OCI-LY3 (cell line): Measurements from ENCODE around the gene ICOS.
"Not testable (repeated sequence)": the region's sequence is repeated elsewhere in the genome, so short reads cannot be mapped to it uniquely, and the experiment has no call there.

Experiments
- EZH2phosphoT487 ChIP-seq: fragments of 200-600 bp; shearing (Covaris generic); IDR thresholded peaks from 2 replicates; pipeline ENCODE4 v1.6.1; 2018; ENCODE audit warnings: antibody characterized with exemption, mixed run types, low read depth
- TF ChIP-seq, protein P1 (sequence below): fragments of 200-600, 300-600 bp; sonication (generic); IDR thresholded peaks from 2 replicates; pipeline ENCODE4 v1.5.1; 2014; ENCODE audit warnings: antibody characterized with exemption, low read length, low read depth

DNA sequence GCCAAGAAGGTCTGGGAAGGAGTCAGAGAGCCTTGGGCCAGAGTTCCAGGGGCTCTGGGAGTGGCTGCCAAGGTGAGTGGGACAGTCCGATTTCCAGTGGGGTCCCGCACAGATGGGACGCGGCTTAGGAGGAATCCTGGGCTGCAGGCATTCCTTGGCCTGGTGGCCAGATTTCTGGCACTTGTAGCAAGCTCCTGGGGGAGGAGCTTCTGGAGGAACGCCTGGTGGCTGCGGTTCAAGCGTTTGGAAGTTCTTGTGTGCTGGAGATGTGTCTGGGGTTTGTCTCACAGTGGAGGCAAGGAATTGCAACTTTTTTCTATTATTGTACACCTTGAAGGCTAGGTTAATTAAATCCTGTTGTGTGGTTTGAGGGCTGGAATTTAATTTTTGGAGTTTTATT, 28.6 kb downstream of the ICOS start:
- TF ChIP-seq, protein P1, sequence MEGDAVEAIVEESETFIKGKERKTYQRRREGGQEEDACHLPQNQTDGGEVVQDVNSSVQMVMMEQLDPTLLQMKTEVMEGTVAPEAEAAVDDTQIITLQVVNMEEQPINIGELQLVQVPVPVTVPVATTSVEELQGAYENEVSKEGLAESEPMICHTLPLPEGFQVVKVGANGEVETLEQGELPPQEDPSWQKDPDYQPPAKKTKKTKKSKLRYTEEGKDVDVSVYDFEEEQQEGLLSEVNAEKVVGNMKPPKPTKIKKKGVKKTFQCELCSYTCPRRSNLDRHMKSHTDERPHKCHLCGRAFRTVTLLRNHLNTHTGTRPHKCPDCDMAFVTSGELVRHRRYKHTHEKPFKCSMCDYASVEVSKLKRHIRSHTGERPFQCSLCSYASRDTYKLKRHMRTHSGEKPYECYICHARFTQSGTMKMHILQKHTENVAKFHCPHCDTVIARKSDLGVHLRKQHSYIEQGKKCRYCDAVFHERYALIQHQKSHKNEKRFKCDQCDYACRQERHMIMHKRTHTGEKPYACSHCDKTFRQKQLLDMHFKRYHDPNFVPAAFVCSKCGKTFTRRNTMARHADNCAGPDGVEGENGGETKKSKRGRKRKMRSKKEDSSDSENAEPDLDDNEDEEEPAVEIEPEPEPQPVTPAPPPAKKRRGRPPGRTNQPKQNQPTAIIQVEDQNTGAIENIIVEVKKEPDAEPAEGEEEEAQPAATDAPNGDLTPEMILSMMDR: not testable (repeated sequence)
- not testable (repeated sequence) for TF ChIP-seq EZH2phosphoT487
